Vagina (tissue), 2 donors: ENCODE data around the gene OR2T8. TPM values are rescaled to one million over a fixed set of nuclear protein-coding genes. Genes with fewer than 3 reads are reported as not detected.

Experiments used
- DNase-seq, 2 donors: peaks; one replicate each; pipeline ENCODE4 v3.0.0-alpha.2; 2017; ENCODE audit errors: extremely low spot score in 2 of 2
- H3K27ac ChIP-seq: fragments of 200-600 bp; sonication (generic); one replicate; pipeline ENCODE4 v1.5.1; 2019
- H3K27me3 ChIP-seq: fragments of 200-600 bp; sonication (generic); one replicate; pipeline ENCODE4 v1.5.1; 2019
- H3K36me3 ChIP-seq, 2 donors: fragments of 200-600 bp; sonication (generic); one replicate each; pipeline ENCODE4 v1.5.1; 2017 to 2019
- H3K4me1 ChIP-seq: fragments of 200-600 bp; sonication (generic); one replicate; pipeline ENCODE4 v1.5.1; 2019
- H3K4me3 ChIP-seq, 2 donors: fragments of 200-600 bp; sonication (generic); 1 replicate in 1 of 2; 2 replicates in 1 of 2; pipeline ENCODE4 v1.5.1; 2016 to 2019
- H3K9me3 ChIP-seq: fragments of 200-600 bp; sonication (generic); one replicate; pipeline ENCODE4 v1.5.1; 2019
- POLR2A ChIP-seq, 2 donors: fragments of 450-650 bp; IDR thresholded peaks; one replicate each; pipeline ENCODE4 v1.6.1; 2017; ENCODE audit warnings: antibody characterized with exemption in 2 of 2, mild to moderate bottlenecking in 2 of 2, moderate library complexity in 2 of 2
- POLR2AphosphoS5 ChIP-seq, 2 donors: sonication (generic); formaldehyde crosslinking; IDR thresholded peaks; one replicate each; pipeline ENCODE4 v1.9.0; 2017; ENCODE audit warnings: antibody characterized with exemption in 2 of 2, mild to moderate bottlenecking in 2 of 2, low read depth in 1 of 2; ENCODE audit not compliant: insufficient read depth in 1 of 2
- intact Hi-C: fragments of 100-400 bp; cut with DNase I; formaldehyde crosslinking; loops from one replicate; pipeline ENCODE4 v1.15.1; 2023
- total RNA-seq: library from RNA; depleted of rRNA; stranded (reverse); fragments of >200 nt; gene quantifications from one replicate; pipeline ENCODE4 v1.2.3, GENCODE V29; 2016
- TF ChIP-seq, protein P1 (sequence below), 3 experiments: fragments of 450-650 bp in 2 of 3; fragments of 200-600 bp in 1 of 3; sonication (generic) in 1 of 3; IDR thresholded peaks; one replicate each; pipeline ENCODE4 v1.5.1; 2017 to 2019; ENCODE audit warnings: antibody characterized with exemption in 3 of 3, mild to moderate bottlenecking in 2 of 3, moderate library complexity in 2 of 3

The OR2T8 gene
- 0.98 TPM for total RNA-seq

DNA sequence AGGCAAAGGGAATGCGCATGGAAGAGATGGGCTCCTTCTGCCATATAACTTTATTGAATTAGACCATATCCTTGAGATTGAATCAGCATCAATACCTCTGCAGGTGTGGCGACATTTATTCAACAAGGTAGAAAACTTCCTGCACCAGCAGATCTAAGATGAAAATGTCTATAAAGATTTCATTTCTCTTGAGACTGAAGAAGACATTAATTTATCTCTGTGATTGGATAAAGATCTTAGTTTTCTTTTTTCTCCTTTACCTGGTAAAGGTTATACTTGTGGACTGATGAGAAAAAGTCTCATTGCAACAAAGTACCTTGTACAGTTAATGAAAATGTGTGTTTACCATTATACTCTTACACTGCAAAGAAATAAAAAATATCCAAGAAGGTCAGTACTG is at the start of gene OR2T8:
OR2T8 (plus strand) TSS at position 301 of the 400 bp plus-strand sequence. CDS start 766 bp downstream, outside the sequence.
- Histone ChIP-seq H3K27ac (no peak within 1 kb of the TSS), H3K4me3 (no peak within 1 kb of the TSS), H3K4me1 (no peaks in the 10 kb centered on the region), H3K36me3 (no peaks in the 10 kb centered on the region), H3K9me3 (no peaks in the 10 kb centered on the region), H3K27me3 (no peaks in the 10 kb centered on the region)
- intact Hi-C loops = no loop called here
- DNase-seq = no peak
- TF ChIP-seq POLR2A (IDR thresholded peaks at IDR 0.05) = no peak

- no peak overlapping the region for H3K27ac ChIP-seq
- TF ChIP-seq POLR2A (IDR thresholded peaks at IDR 0.05) = no peak
- TF ChIP-seq, protein P1, sequence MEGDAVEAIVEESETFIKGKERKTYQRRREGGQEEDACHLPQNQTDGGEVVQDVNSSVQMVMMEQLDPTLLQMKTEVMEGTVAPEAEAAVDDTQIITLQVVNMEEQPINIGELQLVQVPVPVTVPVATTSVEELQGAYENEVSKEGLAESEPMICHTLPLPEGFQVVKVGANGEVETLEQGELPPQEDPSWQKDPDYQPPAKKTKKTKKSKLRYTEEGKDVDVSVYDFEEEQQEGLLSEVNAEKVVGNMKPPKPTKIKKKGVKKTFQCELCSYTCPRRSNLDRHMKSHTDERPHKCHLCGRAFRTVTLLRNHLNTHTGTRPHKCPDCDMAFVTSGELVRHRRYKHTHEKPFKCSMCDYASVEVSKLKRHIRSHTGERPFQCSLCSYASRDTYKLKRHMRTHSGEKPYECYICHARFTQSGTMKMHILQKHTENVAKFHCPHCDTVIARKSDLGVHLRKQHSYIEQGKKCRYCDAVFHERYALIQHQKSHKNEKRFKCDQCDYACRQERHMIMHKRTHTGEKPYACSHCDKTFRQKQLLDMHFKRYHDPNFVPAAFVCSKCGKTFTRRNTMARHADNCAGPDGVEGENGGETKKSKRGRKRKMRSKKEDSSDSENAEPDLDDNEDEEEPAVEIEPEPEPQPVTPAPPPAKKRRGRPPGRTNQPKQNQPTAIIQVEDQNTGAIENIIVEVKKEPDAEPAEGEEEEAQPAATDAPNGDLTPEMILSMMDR (IDR thresholded peaks at IDR 0.05) = no peak
- TF ChIP-seq POLR2AphosphoS5 (IDR thresholded peaks at IDR 0.05; ENCODE audit: insufficient read depth in 1 of 2, low read depth in 1 of 2) = no peak
- H3K36me3 ChIP-seq = no peaks in the 10 kb centered on the region
- no peak for DNase-seq
- no peaks in the 10 kb centered on the region for H3K9me3 ChIP-seq
- H3K4me1 ChIP-seq = no peaks in the 10 kb centered on the region
- H3K4me3 ChIP-seq = no peak overlapping the region
- intact Hi-C loops = no loop called here
- H3K27me3 ChIP-seq = no peaks in the 10 kb centered on the region
These were observed 36.7 kb upstream of the OR2T8 start for GRCh38 chr1:247883346-247883745.

GRCh38 chr1:247884797-247885413 is 35.1 kb upstream of the OR2T8 start:
- no peaks in the 10 kb centered on the region for H3K9me3 ChIP-seq
- no peak overlapping the region for H3K27ac ChIP-seq
- H3K4me1 ChIP-seq = no peaks in the 10 kb centered on the region
- intact Hi-C loops = no loop called here
- no peaks in the 10 kb centered on the region for H3K36me3 ChIP-seq
- no peaks in the 10 kb centered on the region for H3K27me3 ChIP-seq
- no peak for DNase-seq
- TF ChIP-seq, protein P1 (IDR thresholded peaks at IDR 0.05) = no peak
- TF ChIP-seq POLR2A (IDR thresholded peaks at IDR 0.05) (no peak), POLR2AphosphoS5 (IDR thresholded peaks at IDR 0.05; ENCODE audit: insufficient read depth in 1 of 2, low read depth in 1 of 2) (no peak)
- no peak overlapping the region for H3K4me3 ChIP-seq

- Histone ChIP-seq H3K4me3 (no peak within 1 kb of the TSS), H3K27me3 (no peaks in the 10 kb centered on the region), H3K4me1 (no peaks in the 10 kb centered on the region), H3K27ac (no peak within 1 kb of the TSS), H3K9me3 (no peaks in the 10 kb centered on the region), H3K36me3 (no peaks in the 10 kb centered on the region)
- no peak for TF ChIP-seq POLR2AphosphoS5 (IDR thresholded peaks at IDR 0.05; ENCODE audit: insufficient read depth in 1 of 2, low read depth in 1 of 2)
- TF ChIP-seq, protein P1 (IDR thresholded peaks at IDR 0.05) = no peak
- no peak for TF ChIP-seq POLR2A (IDR thresholded peaks at IDR 0.05)
- no peak for DNase-seq
- intact Hi-C loops = no loop called here
These were observed 24.9 kb upstream of the OR2T8 start, which contains the start of gene OR2W3 for GRCh38 chr1:247895163-247895637. Gene OR2W3, plus strand, starts transcription at chr1:247895587. Its CDS starts 0 bp downstream, at chr1:247895587.

GRCh38 chr1:247895976-247896375 is 24.1 kb upstream of the OR2T8 start:
- intact Hi-C loops = no loop called here
- Histone ChIP-seq H3K9me3 (no peaks in the 10 kb centered on the region), H3K27ac (no peak overlapping the region), H3K27me3 (no peaks in the 10 kb centered on the region), H3K4me3 (no peak overlapping the region), H3K36me3 (no peaks in the 10 kb centered on the region), H3K4me1 (no peaks in the 10 kb centered on the region)
- no peak for TF ChIP-seq POLR2AphosphoS5 (IDR thresholded peaks at IDR 0.05; ENCODE audit: insufficient read depth in 1 of 2, low read depth in 1 of 2)
- TF ChIP-seq, protein P1 (IDR thresholded peaks at IDR 0.05) = no peak
- TF ChIP-seq POLR2A (IDR thresholded peaks at IDR 0.05) = no peak
- DNase-seq = no peak
